HEK293T (cell line): ENCODE results near the gene ELP4.
"Not testable (repeated sequence)": the region's sequence is repeated elsewhere in the genome, so short reads cannot be mapped to it uniquely, and the experiment has no call there.

Experiments used
- CTCF ChIA-PET: fragments of 350-600 bp; formaldehyde crosslinking; extraction: SDS; loops from one replicate; lab custom pipeline; 2021; ENCODE audit warnings: antibody characterized with exemption, inconsistent platforms; lab: Yijun Ruan, JAX
- POLR2A ChIA-PET: fragments of 350-600 bp; formaldehyde crosslinking; extraction: SDS; loops from one replicate; lab custom pipeline; 2020; ENCODE audit warnings: antibody characterized with exemption, inconsistent platforms; lab: Yijun Ruan, JAX
- DNase-seq: peaks from one replicate; pipeline ENCODE4 v3.0.0; 2012; ENCODE audit warnings: mixed read lengths; ENCODE audit errors: extremely low spot score
- ARNT ChIP-seq: fragments of 450-650 bp; IDR thresholded peaks from 2 replicates; pipeline ENCODE4 v1.6.1; 2017; ENCODE audit warnings: mild to moderate bottlenecking
- BHLHE40 ChIP-seq: fragments of 450-650 bp; IDR thresholded peaks from 2 replicates; pipeline ENCODE4 v1.6.1; 2016; ENCODE audit warnings: mild to moderate bottlenecking, moderate library complexity, borderline replicate concordance
- CTBP1 ChIP-seq: fragments of 450-650 bp; IDR thresholded peaks from 2 replicates; pipeline ENCODE4 v1.6.1; 2016; ENCODE audit warnings: borderline replicate concordance
- ELF4 ChIP-seq: fragments of 450-650 bp; IDR thresholded peaks from 2 replicates; pipeline ENCODE4 v1.6.1; 2017; ENCODE audit warnings: antibody characterized with exemption
- FOXK2 ChIP-seq: fragments of 450-650 bp; IDR thresholded peaks from 2 replicates; pipeline ENCODE4 v1.6.1; 2016; ENCODE audit warnings: mild to moderate bottlenecking
- FOXM1 ChIP-seq: fragments of 450-650 bp; IDR thresholded peaks from 2 replicates; pipeline ENCODE4 v1.6.1; 2017; ENCODE audit warnings: mild to moderate bottlenecking, borderline replicate concordance
- HDGF ChIP-seq: fragments of 450-650 bp; IDR thresholded peaks from 2 replicates; pipeline ENCODE4 v1.6.1; 2017; ENCODE audit warnings: antibody characterized with exemption, borderline replicate concordance
- L3MBTL2 ChIP-seq: fragments of 450-650 bp; conservative IDR thresholded peaks from 2 replicates; pipeline ENCODE4 v1.6.1; 2016; ENCODE audit warnings: mild to moderate bottlenecking
- LEF1 ChIP-seq: fragments of 450-650 bp; IDR thresholded peaks from 2 replicates; pipeline ENCODE4 v1.6.1; 2017; ENCODE audit warnings: mild to moderate bottlenecking, borderline replicate concordance
- NFRKB ChIP-seq: fragments of 450-650 bp; IDR thresholded peaks from 2 replicates; pipeline ENCODE4 v1.6.1; 2016; ENCODE audit warnings: mild to moderate bottlenecking, moderate library complexity
- PKNOX1 ChIP-seq: fragments of 450-650 bp; IDR thresholded peaks from 2 replicates; pipeline ENCODE4 v1.6.1; 2016
- SP1 ChIP-seq: fragments of 450-650 bp; IDR thresholded peaks from 2 replicates; pipeline ENCODE4 v1.6.1; 2017
- SUZ12 ChIP-seq: fragments of 450-650 bp; IDR thresholded peaks from 2 replicates; pipeline ENCODE4 v1.6.1; 2016; ENCODE audit warnings: mild to moderate bottlenecking
- TARDBP ChIP-seq: fragments of 450-650 bp; IDR thresholded peaks from 2 replicates; pipeline ENCODE4 v1.6.1; 2016
- ZNF384 ChIP-seq: fragments of 450-650 bp; IDR thresholded peaks from 2 replicates; pipeline ENCODE4 v1.6.1; 2016

The ELP4 gene

GRCh38 chr11:31558001-31558400 lies 48.4 kb downstream of the ELP4 start:
- no peak for DNase-seq
- POLR2A ChIA-PET, result no interaction called here
- CTCF ChIA-PET, result interaction anchor here (0.8 kb wide), 1 partner anchor 400 kb away, joined by 4 read pairs; no protein-coding TSS in a partner anchor
- TF ChIP-seq SP1, result no peak

GRCh38 chr11:31560842-31561476 lies 51.4 kb downstream of the ELP4 start:
- ChIA-PET POLR2A (no interaction called here), CTCF (no interaction called here)
- TF ChIP-seq ARNT, result no peak
- no peak for TF ChIP-seq HDGF
- no peak for TF ChIP-seq ELF4
- no peak for TF ChIP-seq L3MBTL2
- TF ChIP-seq PKNOX1, result no peak
- TF ChIP-seq CTBP1, result no peak
- TF ChIP-seq BHLHE40, result no peak
- TF ChIP-seq FOXK2, result no peak
- TF ChIP-seq SP1, result no peak
- TF ChIP-seq TARDBP, result no peak
- DNase-seq, result no peak

GRCh38 chr11:31564517-31564916 lies 55.0 kb downstream of the ELP4 start:
- CTCF ChIA-PET, DNase-seq, POLR2A ChIA-PET: not testable (repeated sequence)

GRCh38 chr11:31574133-31574532 lies 64.6 kb downstream of the ELP4 start:
- DNase-seq, POLR2A ChIA-PET, CTCF ChIA-PET: not testable (repeated sequence)

- POLR2A ChIA-PET, CTCF ChIA-PET, DNase-seq: not testable (repeated sequence)
Observed at GRCh38 chr11:31575764-31576163, 66.2 kb downstream of the ELP4 start.

GRCh38 chr11:31579412-31579811 lies 69.8 kb downstream of the ELP4 start:
- POLR2A ChIA-PET, CTCF ChIA-PET, DNase-seq: not testable (repeated sequence)

- no peak for DNase-seq
- ChIA-PET CTCF (no interaction called here), POLR2A (no interaction called here)
- TF ChIP-seq NFRKB, result no peak
- TF ChIP-seq ZNF384, result no peak
- no peak for TF ChIP-seq ARNT
Observed at GRCh38 chr11:31582697-31583096, 73.1 kb downstream of the ELP4 start.

GRCh38 chr11:31598454-31598853 lies 88.9 kb downstream of the ELP4 start:
- ChIA-PET CTCF (no interaction called here), POLR2A (no interaction called here)
- no peak for TF ChIP-seq NFRKB
- no peak for TF ChIP-seq PKNOX1
- TF ChIP-seq HDGF, result no peak
- TF ChIP-seq LEF1, result no peak
- TF ChIP-seq SUZ12, result no peak
- no peak for DNase-seq

- POLR2A ChIA-PET, result no interaction called here
- CTCF ChIA-PET, result no interaction called here
- no peak for TF ChIP-seq FOXM1
- no peak for TF ChIP-seq ZNF384
- no peak for DNase-seq
Observed at GRCh38 chr11:31601635-31602282, 92.2 kb downstream of the ELP4 start.

GRCh38 chr11:31606893-31607292 lies 97.3 kb downstream of the ELP4 start:
- DNase-seq, result no peak
- CTCF ChIA-PET, result no interaction called here
- POLR2A ChIA-PET, result no interaction called here
- no peak for TF ChIP-seq FOXM1
- TF ChIP-seq NFRKB, result no peak
- TF ChIP-seq SUZ12, result no peak
